HepG2 (cell line): Measurements from ENCODE around the gene BTBD19. TPM values are rescaled to one million over a fixed set of nuclear protein-coding genes. Genes with fewer than 3 reads are reported as not detected.
A peak's percentile ranks its signal among the peaks of the same experiment; 100 is the strongest.

Experiments used
- ELK4 ChIP-seq: sonication (generic); formaldehyde crosslinking; IDR thresholded peaks from 2 replicates; pipeline ENCODE4 v1.9.0; 2021; ENCODE audit warnings: missing genetic modification reagents, borderline replicate concordance
- FOSL1 ChIP-seq: sonication (generic); formaldehyde crosslinking; IDR thresholded peaks from 2 replicates; pipeline ENCODE4 v1.9.0; 2021; ENCODE audit warnings: missing genetic modification reagents, borderline replicate concordance
- GABPB1 ChIP-seq: IDR thresholded peaks from 2 replicates; pipeline ENCODE4 v1.6.1; 2016; ENCODE audit warnings: mild to moderate bottlenecking, missing genetic modification reagents, moderate library complexity, missing compliant biosample characterization
- KIAA2018 ChIP-seq: sonication (generic); formaldehyde crosslinking; IDR thresholded peaks from 2 replicates; pipeline ENCODE4 v1.5.0; 2020; ENCODE audit warnings: mild to moderate bottlenecking, missing genetic modification reagents, borderline replicate concordance
- NCOA1 ChIP-seq: sonication (generic); formaldehyde crosslinking; IDR thresholded peaks from 2 replicates; pipeline ENCODE4 v1.9.0; 2021; ENCODE audit warnings: missing genetic modification reagents
- NFYB ChIP-seq: sonication (generic); formaldehyde crosslinking; IDR thresholded peaks from 2 replicates; pipeline ENCODE4 v1.4.0; 2020; ENCODE audit warnings: missing genetic modification reagents
- RBFOX2 ChIP-seq: fragments of 200-400 bp; formaldehyde crosslinking; IDR thresholded peaks from 2 replicates; pipeline ENCODE4 v1.6.1; 2017; ENCODE audit warnings: low read depth, mild to moderate bottlenecking, low read length
- RFX3 ChIP-seq: IDR thresholded peaks from 2 replicates; pipeline ENCODE4 v1.6.1; 2016; ENCODE audit warnings: missing biosample characterization, missing genetic modification reagents
- SYNCRIP ChIP-seq: fragments of 200-400 bp; formaldehyde crosslinking; IDR thresholded peaks from 2 replicates; pipeline ENCODE4 v1.6.1; 2018; ENCODE audit warnings: mild to moderate bottlenecking, low read depth, low read length; ENCODE audit not compliant: insufficient read depth
- ZBTB3 ChIP-seq: sonication (generic); formaldehyde crosslinking; IDR thresholded peaks from 2 replicates; pipeline ENCODE4 v1.4.0; 2020; ENCODE audit warnings: low read depth, mild to moderate bottlenecking, moderate library complexity, missing genetic modification reagents, borderline replicate concordance
- ZMYM3 ChIP-seq: sonication (generic); formaldehyde crosslinking; IDR thresholded peaks from 2 replicates; pipeline ENCODE4 v1.5.1; 2020; ENCODE audit warnings: mild to moderate bottlenecking, missing genetic modification reagents
- ZNF138 ChIP-seq: sonication (generic); formaldehyde crosslinking; IDR thresholded peaks from 2 replicates; pipeline ENCODE4 v1.5.0; 2020; ENCODE audit warnings: mild to moderate bottlenecking, low read depth, missing genetic modification reagents
- ZNF619 ChIP-seq: sonication (generic); formaldehyde crosslinking; IDR thresholded peaks from 2 replicates; pipeline ENCODE4 v1.4.0; 2020; ENCODE audit warnings: mild to moderate bottlenecking, missing genetic modification reagents
- ZUFSP ChIP-seq: sonication (generic); formaldehyde crosslinking; IDR thresholded peaks from 2 replicates; pipeline ENCODE4 v1.9.0; 2021; ENCODE audit warnings: missing genetic modification reagents, mild to moderate bottlenecking, borderline replicate concordance
- polyA plus RNA-seq, 8 experiments: library from polyadenylated mRNA; depleted of rRNA in 3 of 8; stranded (reverse) in 7 of 8; unstranded in 1 of 8; fragments of >200 nt; fragmentation: Illumina TruSeq in 4 of 8; extraction: Trizol in 4 of 8; gene quantifications; 2 replicates each; pipeline versions ENCODE4 v1.2.1 to v1.2.3, GENCODE V29; 2011 to 2016; ENCODE audit warnings: low read depth in 4 of 8, missing spikeins in 1 of 8, mixed read lengths in 1 of 8; ENCODE audit not compliant: insufficient read depth in 1 of 8
- total RNA-seq, 5 experiments: library from RNA; depleted of rRNA; stranded (reverse); fragments of >200 nt; fragmentation: Illumina TruSeq; extraction: Trizol; gene quantifications; 2 replicates each; pipeline ENCODE4 v1.2.3, GENCODE V29; 2016; ENCODE audit warnings: low read depth in 1 of 5
- TF ChIP-seq, protein P1 (sequence below): sonication (generic); formaldehyde crosslinking; conservative IDR thresholded peaks from 2 replicates; pipeline ENCODE4 v1.4.0; 2020; ENCODE audit warnings: missing genetic modification reagents

The BTBD19 gene
- total and polyA plus RNA-seq, 2 of the 13 experiments (the other 11 are each of a cell fraction or from before 2014, with no cell fraction given), result 2.7 to 6.7 TPM

GRCh38 chr1:44826375-44827196, 18.3 kb downstream of the BTBD19 start (continued):
- TF ChIP-seq ZBTB3 (CRISPR knock-in tag), result peak; percentile 44; the same call in 1 of the 2 replicates
- TF ChIP-seq GABPB1 (CRISPR knock-in tag), result peak; percentile 69; the same call in 1 of the 2 replicates
- peak; percentile 46; the same call in 1 of the 2 replicates for TF ChIP-seq ZNF619 (CRISPR knock-in tag)
- peak; percentile 81 for TF ChIP-seq RBFOX2
- TF ChIP-seq, protein P1, sequence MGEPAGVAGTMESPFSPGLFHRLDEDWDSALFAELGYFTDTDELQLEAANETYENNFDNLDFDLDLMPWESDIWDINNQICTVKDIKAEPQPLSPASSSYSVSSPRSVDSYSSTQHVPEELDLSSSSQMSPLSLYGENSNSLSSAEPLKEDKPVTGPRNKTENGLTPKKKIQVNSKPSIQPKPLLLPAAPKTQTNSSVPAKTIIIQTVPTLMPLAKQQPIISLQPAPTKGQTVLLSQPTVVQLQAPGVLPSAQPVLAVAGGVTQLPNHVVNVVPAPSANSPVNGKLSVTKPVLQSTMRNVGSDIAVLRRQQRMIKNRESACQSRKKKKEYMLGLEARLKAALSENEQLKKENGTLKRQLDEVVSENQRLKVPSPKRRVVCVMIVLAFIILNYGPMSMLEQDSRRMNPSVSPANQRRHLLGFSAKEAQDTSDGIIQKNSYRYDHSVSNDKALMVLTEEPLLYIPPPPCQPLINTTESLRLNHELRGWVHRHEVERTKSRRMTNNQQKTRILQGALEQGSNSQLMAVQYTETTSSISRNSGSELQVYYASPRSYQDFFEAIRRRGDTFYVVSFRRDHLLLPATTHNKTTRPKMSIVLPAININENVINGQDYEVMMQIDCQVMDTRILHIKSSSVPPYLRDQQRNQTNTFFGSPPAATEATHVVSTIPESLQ (CRISPR knock-in tag), result no peak; the same call in 1 of the 2 replicates
- no peak for TF ChIP-seq FOSL1
- no peak for TF ChIP-seq RFX3
- TF ChIP-seq KIAA2018 (CRISPR knock-in tag), result no peak
- no peak for TF ChIP-seq ZUFSP (CRISPR knock-in tag)
- peak; percentile 67 for TF ChIP-seq ZNF138
- TF ChIP-seq NCOA1 (CRISPR knock-in tag), result no peak
- TF ChIP-seq SYNCRIP, result no peak
- TF ChIP-seq ELK4 (CRISPR knock-in tag), result no peak
- TF ChIP-seq NFYB, result no peak
- TF ChIP-seq ZMYM3 (CRISPR knock-in tag), result peak; percentile 67; the same call in 1 of the 2 replicates
